ENCODE data around the gene PRPF38A.

PRPF38A gene

DNA sequence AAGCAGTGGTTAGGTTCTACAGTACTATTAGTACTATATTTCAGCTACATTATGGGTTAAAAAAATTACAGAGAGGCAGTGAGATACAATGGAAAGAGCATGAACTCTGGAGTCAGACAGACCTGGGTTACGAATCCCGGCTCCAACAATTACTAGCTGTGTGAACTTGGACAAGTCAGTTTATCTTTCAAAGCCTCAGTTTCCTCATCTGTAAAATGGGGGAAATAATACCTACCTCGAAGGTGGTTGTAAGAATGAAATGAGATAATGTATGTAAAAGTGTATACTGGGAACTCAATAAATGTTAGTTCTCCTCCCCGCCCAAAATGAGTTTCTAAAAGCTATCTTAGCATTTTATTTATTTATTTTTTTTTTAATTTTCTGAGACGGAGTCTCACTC lies 59.5 kb downstream of the PRPF38A start:
- no peak for DNase-seq

DNA sequence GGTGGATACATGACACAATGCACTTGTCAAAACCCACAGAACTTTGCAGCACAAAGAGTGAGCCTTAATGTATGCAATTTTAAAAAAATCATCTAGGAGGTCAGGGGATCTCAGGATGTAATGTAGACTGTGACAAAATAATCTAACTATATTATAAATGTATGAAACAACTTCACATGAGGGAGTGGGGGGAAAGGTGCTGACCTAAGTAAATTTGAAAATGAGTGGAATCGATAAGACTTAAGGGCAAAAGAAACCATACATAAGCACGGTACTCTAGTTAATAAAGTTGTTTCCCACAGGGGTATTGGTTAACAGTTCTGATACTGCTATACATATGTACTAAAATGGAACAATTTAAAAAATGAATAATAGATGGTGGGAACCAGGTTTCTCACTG lies 64.7 kb downstream of the PRPF38A start:
- no peak for DNase-seq
